Psoas muscle (tissue), 8 donors: Measurements from ENCODE around the gene SH3RF1. TPM values are rescaled to one million over a fixed set of nuclear protein-coding genes. Genes with fewer than 3 reads are reported as not detected.

ENCODE experiments used
- ATAC-seq, 4 donors: fragments of 200-7000 bp; cut with Tn5 transposase; one replicate each; pipeline ENCODE4 v1.9.1; 2020; ENCODE audit warnings: moderate library complexity in 3 of 4, mild to moderate bottlenecking in 2 of 4
- DNase-seq, 2 donors: peaks; one replicate each; pipeline ENCODE4 v3.0.0-alpha.2; 2020
- H3K27ac ChIP-seq: fragments of 200-600 bp; one replicate; pipeline ENCODE4 v1.8.0; 2022
- H3K27me3 ChIP-seq, 3 donors: fragments of 200-600 bp in 1 of 3; one replicate each; pipeline versions ENCODE4 v1.6.1 to v1.8.0; 2013 to 2022; ENCODE audit warnings: low read length in 2 of 3, mild to moderate bottlenecking in 2 of 3, moderate library complexity in 1 of 3; ENCODE audit not compliant: insufficient read depth in 3 of 3
- H3K36me3 ChIP-seq, 2 donors: fragments of 200-600 bp in 1 of 2; one replicate each; pipeline versions ENCODE4 v1.6.1 to v1.8.0; 2013 to 2022; ENCODE audit warnings: low read depth in 1 of 2, mild to moderate bottlenecking in 1 of 2, moderate library complexity in 1 of 2; ENCODE audit not compliant: insufficient read depth in 1 of 2
- H3K4me1 ChIP-seq: fragments of 200-600 bp; one replicate; pipeline ENCODE4 v1.8.0; 2022
- H3K4me3 ChIP-seq: fragments of 200-600 bp; one replicate; pipeline ENCODE4 v1.8.0; 2022; ENCODE audit warnings: mild to moderate bottlenecking
- H3K9me3 ChIP-seq: fragments of 200-600 bp; one replicate; pipeline ENCODE4 v1.8.0; 2022
- WGBS, 3 donors: extraction: QIAGEN DNeasy Blood & Tissue Kit; methylation state at CpG; one replicate each; pipeline versions ENCODE4 v1.1.6 to v1.1.7; 2013; 5-methylcytosine and 5-hydroxymethylcytosine counted together
- intact Hi-C, 2 donors: fragments of 100-400 bp; cut with DNase I; formaldehyde crosslinking; loops; one replicate each; pipeline versions ENCODE4 v1.11.0 to v1.14.2; 2022
- polyA plus RNA-seq, 3 donors: library from polyadenylated mRNA; stranded (reverse); fragments of 200-250 nt; gene quantifications; one replicate each; pipeline ENCODE4 v1.2.3, GENCODE V29; 2013
- total RNA-seq, 4 donors: library from RNA; stranded (reverse); fragmentation: NEBNext Ultra II Directional in 2 of 4; extraction: Animal tissue kit (Norgen Biotek cat#: 25700) in 2 of 4; gene quantifications; one replicate each; pipeline versions ENCODE4 v1.2.1 to v1.2.4, GENCODE V29; 2021 to 2023
- TF ChIP-seq, protein P1 (sequence below): fragments of 200-600 bp; IDR thresholded peaks from one replicate; pipeline ENCODE4 v1.8.0; 2022; ENCODE audit warnings: antibody characterized with exemption
- donor health status: healthy with polysubstance abuse.
- donor health status: DM: no; HTN: no; CAD: no; lungs with moderate emphysema.
- donor health status: Bipolar disorder and iron deficiency.
- donor health status: healthy.
- donor health status: DM: yes; HTN: yes; CAD: no.
- donor health status: DM: no; HTN: no; CAD: no.
- donor health status: DM: no; HTN: no; CAD: no.
- donor health status: DM: yes; HTN: yes; CAD: no.

Gene SH3RF1
- total and polyA plus RNA-seq, 7 donors: 4.8 to 35.9 (median 19.2) TPM

DNA sequence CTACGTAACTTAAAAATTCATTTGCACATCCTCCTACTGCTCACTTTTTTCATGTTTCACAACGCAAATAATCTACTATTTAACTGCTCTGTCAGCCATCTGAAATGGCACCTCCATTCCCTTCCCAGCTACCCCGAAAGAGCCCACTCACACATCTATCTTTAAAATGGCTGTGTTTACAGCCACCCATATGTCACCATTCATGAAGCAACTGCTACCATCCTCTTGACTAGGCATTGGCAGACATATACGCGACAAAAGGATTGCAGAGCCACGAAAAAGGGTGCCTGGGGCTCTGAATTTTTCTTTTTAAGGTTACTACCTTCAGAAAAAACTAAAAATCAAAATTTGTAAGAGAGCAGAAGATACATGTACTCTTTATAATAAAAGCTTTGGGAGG, 11.5 kb downstream of the SH3RF1 start:
- Histone ChIP-seq H3K4me1 (peaks cover 41% of the 10 kb centered on the region), H3K27ac (no peak overlapping the region), H3K9me3 (no peaks in the 10 kb centered on the region), H3K4me3 (no peak overlapping the region), H3K36me3 (peaks cover 0 to 3% of the 10 kb centered on the region in 2 donors), H3K27me3 (no peaks in the 10 kb centered on the region)
- intact Hi-C loops: no loop called here
- ATAC-seq (no peak), DNase-seq (no peak)
- TF ChIP-seq, protein P1, sequence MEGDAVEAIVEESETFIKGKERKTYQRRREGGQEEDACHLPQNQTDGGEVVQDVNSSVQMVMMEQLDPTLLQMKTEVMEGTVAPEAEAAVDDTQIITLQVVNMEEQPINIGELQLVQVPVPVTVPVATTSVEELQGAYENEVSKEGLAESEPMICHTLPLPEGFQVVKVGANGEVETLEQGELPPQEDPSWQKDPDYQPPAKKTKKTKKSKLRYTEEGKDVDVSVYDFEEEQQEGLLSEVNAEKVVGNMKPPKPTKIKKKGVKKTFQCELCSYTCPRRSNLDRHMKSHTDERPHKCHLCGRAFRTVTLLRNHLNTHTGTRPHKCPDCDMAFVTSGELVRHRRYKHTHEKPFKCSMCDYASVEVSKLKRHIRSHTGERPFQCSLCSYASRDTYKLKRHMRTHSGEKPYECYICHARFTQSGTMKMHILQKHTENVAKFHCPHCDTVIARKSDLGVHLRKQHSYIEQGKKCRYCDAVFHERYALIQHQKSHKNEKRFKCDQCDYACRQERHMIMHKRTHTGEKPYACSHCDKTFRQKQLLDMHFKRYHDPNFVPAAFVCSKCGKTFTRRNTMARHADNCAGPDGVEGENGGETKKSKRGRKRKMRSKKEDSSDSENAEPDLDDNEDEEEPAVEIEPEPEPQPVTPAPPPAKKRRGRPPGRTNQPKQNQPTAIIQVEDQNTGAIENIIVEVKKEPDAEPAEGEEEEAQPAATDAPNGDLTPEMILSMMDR: no peak
- WGBS, 3 donors: 86 to 91% (median 87%) methylated on average over 6 of the region's 6 CpGs

GRCh38 chr4:169258141-169258540, 12.6 kb downstream of the SH3RF1 start:
- peaks cover 0 to 3% of the 10 kb centered on the region in 2 donors for H3K36me3 ChIP-seq
- H3K9me3 ChIP-seq: no peaks in the 10 kb centered on the region
- no peak overlapping the region for H3K4me3 ChIP-seq
- intact Hi-C loops: no loop called here
- TF ChIP-seq, protein P1: no peak
- no peaks in the 10 kb centered on the region for H3K27me3 ChIP-seq
- ATAC-seq: no peak
- WGBS, 3 donors: 81 to 84% (median 84%) methylated on average over 1 of the region's 1 CpG
- H3K27ac ChIP-seq: no peak overlapping the region
- DNase-seq: no peak
- H3K4me1 ChIP-seq: peaks cover 45% of the 10 kb centered on the region

GRCh38 chr4:169256856-169257761, 13.6 kb downstream of the SH3RF1 start:
- ATAC-seq (no peak), DNase-seq (no peak)
- 64 to 65% (median 65%) methylated on average over 4 of the region's 4 CpGs for WGBS, 3 donors
- Histone ChIP-seq H3K36me3 (no peaks in the 10 kb centered on the region), H3K27ac (no peak overlapping the region), H3K4me1 (peaks cover 53% of the 10 kb centered on the region), H3K4me3 (no peak overlapping the region), H3K27me3 (no peaks in the 10 kb centered on the region), H3K9me3 (no peaks in the 10 kb centered on the region)
- TF ChIP-seq, protein P1: no peak
- intact Hi-C loops: no loop called here

GRCh38 chr4:169256101-169256612, 14.6 kb downstream of the SH3RF1 start:
- H3K27ac ChIP-seq: no peak overlapping the region
- DNase-seq (no peak), ATAC-seq (no peak)
- intact Hi-C loops: no loop called here
- H3K4me3 ChIP-seq: no peak overlapping the region
- 85 to 87% (median 86%) methylated on average over 3 of the region's 3 CpGs for WGBS, 3 donors
- H3K27me3 ChIP-seq: no peaks in the 10 kb centered on the region
- TF ChIP-seq, protein P1: no peak
- H3K4me1 ChIP-seq: peaks cover 62% of the 10 kb centered on the region
- no peaks in the 10 kb centered on the region for H3K9me3 ChIP-seq
- no peaks in the 10 kb centered on the region for H3K36me3 ChIP-seq
